HepG2 (cell line): ENCODE results near the gene COLQ. TPM values are rescaled to one million over a fixed set of nuclear protein-coding genes. Genes with fewer than 3 reads are reported as not detected.

Experiments used
- ATAC-seq: fragments of 200-7000 bp; cut with Tn5 transposase; 3 replicates; pipeline ENCODE4 v1.9.1; 2020; ENCODE audit warnings: mild to moderate bottlenecking, moderate library complexity
- BruUV-seq: library from RNA; stranded (reverse); fragments of 400-500 nt; replicated peaks from 2 replicates; lab custom pipeline; 2021; lab: Mats Ljungman, UMichigan
- CTCF ChIA-PET: fragments of 300-600 bp; formaldehyde crosslinking; extraction: SDS; loops from one replicate; lab custom pipeline; 2021; ENCODE audit warnings: low total read pairs, inconsistent platforms, low intra/inter-chr PET ratio; lab: Yijun Ruan, JAX
- POLR2A ChIA-PET: fragments of 350-600 bp; sonication (Branson Sonifier 250); formaldehyde crosslinking; loops from one replicate; lab custom pipeline; 2020; ENCODE audit warnings: antibody characterized with exemption, inconsistent platforms; lab: Yijun Ruan, JAX
- DNase-seq: peaks from one replicate; pipeline ENCODE4 v3.0.0-alpha.2; 2015; ENCODE audit warnings: low spot score
- FAIRE-seq: peaks from 3 replicates; lab custom pipeline; 2011; peaks lifted over from hg19 to GRCh38; lab: Jason Lieb, UNC
- H2AFZ ChIP-seq: one replicate; pipeline ENCODE4 v1.6.1; 2011; ENCODE audit warnings: low read length, inconsistent platforms
- H3K27ac ChIP-seq: fragments of 300-600 bp; 3 replicates; pipeline ENCODE4 v1.8.0; 2011; ENCODE audit warnings: mixed run types, mild to moderate bottlenecking, mixed read lengths, low read length, inconsistent platforms; ENCODE audit not compliant: insufficient read depth; ENCODE audit errors: extremely low read length
- H3K27me3 ChIP-seq, 2 experiments: fragments of 200-600 bp in 1 of 2; 2 replicates in 1 of 2; 3 replicates in 1 of 2; pipeline versions ENCODE4 v1.6.0 to v1.8.0; 2011; ENCODE audit warnings: low read length in 2 of 2, mild to moderate bottlenecking in 2 of 2, moderate library complexity in 2 of 2, inconsistent platforms in 1 of 2; ENCODE audit not compliant: insufficient read depth in 2 of 2, control insufficient read depth in 1 of 2
- H3K36me3 ChIP-seq, 2 experiments: fragments of 200-600 bp in 1 of 2; replicated peaks in 1 of 2; 2 replicates in 1 of 2; 3 replicates in 1 of 2; pipeline versions ENCODE4 v1.5.1 to v1.8.0; 2011; ENCODE audit warnings: low read length in 2 of 2, inconsistent platforms in 1 of 2; ENCODE audit not compliant: insufficient read depth in 2 of 2, control insufficient read depth in 1 of 2
- H3K4me1 ChIP-seq: 2 replicates; pipeline ENCODE4 v1.5.1; 2012; ENCODE audit warnings: low read length, inconsistent platforms; ENCODE audit not compliant: insufficient read depth
- H3K4me2 ChIP-seq: 2 replicates; pipeline ENCODE4 v1.6.0; 2011; ENCODE audit warnings: low read depth, low read length, inconsistent platforms
- H3K4me3 ChIP-seq, 3 experiments: fragments of 200-600 bp in 1 of 3; sonication (generic), shearing (Covaris generic) in 1 of 3; replicated peaks in 1 of 3; 2 replicates each; pipeline ENCODE4 v1.5.1; 2011 to 2016; ENCODE audit warnings: low read length in 3 of 3, inconsistent platforms in 2 of 3, low read depth in 2 of 3, mild to moderate bottlenecking in 2 of 3, control low read depth in 1 of 3, mixed read lengths in 1 of 3; ENCODE audit not compliant: insufficient read depth in 1 of 3
- H3K79me2 ChIP-seq: one replicate; pipeline ENCODE4 v1.6.1; 2011; ENCODE audit warnings: low read length, inconsistent platforms; ENCODE audit not compliant: insufficient read depth
- H3K9ac ChIP-seq: 2 replicates; pipeline ENCODE4 v1.6.0; 2011; ENCODE audit warnings: mild to moderate bottlenecking, low read depth, low read length, inconsistent platforms; ENCODE audit not compliant: insufficient read depth
- H3K9me3 ChIP-seq: 2 replicates; pipeline ENCODE4 v1.5.1; 2012; ENCODE audit warnings: mild to moderate bottlenecking, low read length
- H4K20me1 ChIP-seq: 2 replicates; pipeline ENCODE4 v1.6.0; 2011; ENCODE audit warnings: inconsistent platforms, mild to moderate bottlenecking, low read length, moderate library complexity; ENCODE audit not compliant: insufficient read depth
- HES4 ChIP-seq: sonication (generic); formaldehyde crosslinking; IDR thresholded peaks from 2 replicates; pipeline ENCODE4 v1.9.0; 2021; ENCODE audit warnings: mild to moderate bottlenecking, missing genetic modification reagents, borderline replicate concordance
- HHEX ChIP-seq: IDR thresholded peaks from 2 replicates; pipeline ENCODE4 v1.6.1; 2016; ENCODE audit warnings: control low read depth
- MAZ ChIP-seq, 2 experiments: sonication (generic) in 1 of 2; formaldehyde crosslinking in 1 of 2; IDR thresholded peaks; 2 replicates each; pipeline versions ENCODE4 v1.5.0 to v1.6.1; 2012 to 2020; ENCODE audit warnings: low read depth in 2 of 2, mild to moderate bottlenecking in 2 of 2, borderline replicate concordance in 1 of 2, improper control_type of control experiment in 1 of 2, low read length in 1 of 2, missing genetic modification reagents in 1 of 2, moderate library complexity in 1 of 2
- SYNCRIP ChIP-seq: fragments of 200-400 bp; formaldehyde crosslinking; IDR thresholded peaks from 2 replicates; pipeline ENCODE4 v1.6.1; 2018; ENCODE audit warnings: mild to moderate bottlenecking, low read depth, low read length; ENCODE audit not compliant: insufficient read depth
- ZKSCAN1 ChIP-seq: fragments of 150-350 bp; IDR thresholded peaks from 2 replicates; pipeline ENCODE4 v1.6.1; 2014; ENCODE audit warnings: low read length
- ZNF17 ChIP-seq: sonication (generic); formaldehyde crosslinking; IDR thresholded peaks from 2 replicates; pipeline ENCODE4 v1.5.0; 2020; ENCODE audit warnings: mild to moderate bottlenecking, missing genetic modification reagents
- ZNF30 ChIP-seq: sonication (generic); formaldehyde crosslinking; IDR thresholded peaks from 2 replicates; pipeline ENCODE4 v1.5.0; 2020; ENCODE audit warnings: mild to moderate bottlenecking, missing genetic modification reagents
- ZNF343 ChIP-seq: sonication (generic); formaldehyde crosslinking; IDR thresholded peaks from 2 replicates; pipeline ENCODE4 v1.4.0; 2020; ENCODE audit warnings: mild to moderate bottlenecking, missing genetic modification reagents
- ZNF556 ChIP-seq: sonication (generic); formaldehyde crosslinking; IDR thresholded peaks from 2 replicates; pipeline ENCODE4 v1.4.0; 2020; ENCODE audit warnings: mild to moderate bottlenecking, missing genetic modification reagents, borderline replicate concordance
- ZNF776 ChIP-seq: sonication (generic); formaldehyde crosslinking; IDR thresholded peaks from 2 replicates; pipeline ENCODE4 v1.4.0; 2020; ENCODE audit warnings: mild to moderate bottlenecking, missing genetic modification reagents
- ZNF781 ChIP-seq: sonication (generic); formaldehyde crosslinking; IDR thresholded peaks from 2 replicates; pipeline ENCODE4 v1.5.1; 2020; ENCODE audit warnings: borderline replicate concordance, mild to moderate bottlenecking, missing genetic modification reagents; ENCODE audit errors: not compliant biosample characterization
- WGBS: methylation state at CpG from one replicate; pipeline ENCODE4 v1.1.6; 2017; ENCODE audit warnings: low lambda C conversion rate; 5-methylcytosine and 5-hydroxymethylcytosine counted together
- in situ Hi-C: cut with HindIII; loops from 2 replicates; pipeline ENCODE4 v1.10.0; 2017; ENCODE audit warnings: low pct_unique_long_range_greater_than_20kb; ENCODE audit not compliant: extremely low pct_ligation_motif_present
- intact Hi-C: fragments of 100-400 bp; cut with micrococcal nuclease; formaldehyde crosslinking; loops from one replicate; pipeline ENCODE4 v1.10.0; 2022; ENCODE audit not compliant: unreplicated experiment
- polyA plus RNA-seq, 8 experiments: library from polyadenylated mRNA; depleted of rRNA in 3 of 8; stranded (reverse) in 7 of 8; unstranded in 1 of 8; fragments of >200 nt; fragmentation: Illumina TruSeq in 4 of 8; extraction: Trizol in 4 of 8; gene quantifications; 2 replicates each; pipeline versions ENCODE4 v1.2.1 to v1.2.3, GENCODE V29; 2011 to 2016; ENCODE audit warnings: low read depth in 4 of 8, missing spikeins in 1 of 8, mixed read lengths in 1 of 8; ENCODE audit not compliant: insufficient read depth in 1 of 8
- total RNA-seq, 5 experiments: library from RNA; depleted of rRNA; stranded (reverse); fragments of >200 nt; fragmentation: Illumina TruSeq; extraction: Trizol; gene quantifications; 2 replicates each; pipeline ENCODE4 v1.2.3, GENCODE V29; 2016; ENCODE audit warnings: low read depth in 1 of 5
- TF ChIP-seq, protein P1 (sequence below): sonication (generic); formaldehyde crosslinking; IDR thresholded peaks from 2 replicates; pipeline ENCODE4 v1.4.0; 2020; ENCODE audit warnings: mild to moderate bottlenecking, missing genetic modification reagents

COLQ gene
- total and polyA plus RNA-seq, 2 of the 13 experiments (the other 11 are each of a cell fraction or from before 2014, with no cell fraction given) = 0.31 to 0.46 TPM

DNA sequence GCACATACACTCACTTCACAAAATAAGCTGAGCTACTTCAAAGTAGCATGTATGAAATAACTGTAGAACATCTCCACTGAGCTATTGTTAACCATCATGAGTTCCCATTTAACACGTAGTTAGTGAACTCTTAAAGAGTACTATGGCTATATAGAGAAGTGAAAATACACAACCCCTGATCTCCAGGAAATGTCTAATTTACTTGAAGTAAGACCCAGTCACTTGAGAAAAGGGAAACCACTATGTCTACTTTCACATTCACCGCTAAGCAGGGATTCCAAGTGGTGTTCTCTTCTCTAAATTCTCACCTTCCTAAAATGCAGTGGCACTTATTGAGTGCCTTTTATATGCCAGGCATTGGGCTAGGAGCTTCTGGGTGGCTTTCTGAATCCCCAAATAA, 35.0 kb upstream of the COLQ start:
- Histone ChIP-seq H4K20me1 (no peaks in the 10 kb centered on the region), H3K79me2 (no peaks in the 10 kb centered on the region), H3K4me3 (no peak overlapping the region), H3K4me1 (peaks cover 36% of the 10 kb centered on the region), H3K9ac (no peak overlapping the region), H2AFZ (no peak overlapping the region), H3K27ac (no peak overlapping the region), H3K4me2 (no peak overlapping the region), H3K36me3 (peaks cover 0 to 7% of the 10 kb centered on the region in 2 experiments; a peak in 2 of 5 replicates), H3K9me3 (no peaks in the 10 kb centered on the region), H3K27me3 (no peaks in the 10 kb centered on the region)
- FAIRE-seq = no peak
- ATAC-seq = no peak
- DNase-seq = no peak
- WGBS = 98% methylated on average over 2 of the region's 2 CpGs
- no peak for TF ChIP-seq ZNF17
- no peak for TF ChIP-seq ZNF30 (CRISPR knock-in tag)
- no peak for TF ChIP-seq ZNF776 (CRISPR knock-in tag)
- TF ChIP-seq MAZ (IDR thresholded peaks at IDR 0.05; ENCODE audit: borderline replicate concordance, low read depth, low read length) = no peak
- TF ChIP-seq MAZ (CRISPR knock-in tag; IDR thresholded peaks at IDR 0.05; ENCODE audit: low read depth) = no peak
- no peak for TF ChIP-seq ZNF556 (CRISPR knock-in tag)
- no peak for TF ChIP-seq ZNF781 (CRISPR knock-in tag)
- TF ChIP-seq, protein P1, sequence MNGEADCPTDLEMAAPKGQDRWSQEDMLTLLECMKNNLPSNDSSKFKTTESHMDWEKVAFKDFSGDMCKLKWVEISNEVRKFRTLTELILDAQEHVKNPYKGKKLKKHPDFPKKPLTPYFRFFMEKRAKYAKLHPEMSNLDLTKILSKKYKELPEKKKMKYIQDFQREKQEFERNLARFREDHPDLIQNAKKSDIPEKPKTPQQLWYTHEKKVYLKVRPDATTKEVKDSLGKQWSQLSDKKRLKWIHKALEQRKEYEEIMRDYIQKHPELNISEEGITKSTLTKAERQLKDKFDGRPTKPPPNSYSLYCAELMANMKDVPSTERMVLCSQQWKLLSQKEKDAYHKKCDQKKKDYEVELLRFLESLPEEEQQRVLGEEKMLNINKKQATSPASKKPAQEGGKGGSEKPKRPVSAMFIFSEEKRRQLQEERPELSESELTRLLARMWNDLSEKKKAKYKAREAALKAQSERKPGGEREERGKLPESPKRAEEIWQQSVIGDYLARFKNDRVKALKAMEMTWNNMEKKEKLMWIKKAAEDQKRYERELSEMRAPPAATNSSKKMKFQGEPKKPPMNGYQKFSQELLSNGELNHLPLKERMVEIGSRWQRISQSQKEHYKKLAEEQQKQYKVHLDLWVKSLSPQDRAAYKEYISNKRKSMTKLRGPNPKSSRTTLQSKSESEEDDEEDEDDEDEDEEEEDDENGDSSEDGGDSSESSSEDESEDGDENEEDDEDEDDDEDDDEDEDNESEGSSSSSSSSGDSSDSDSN (CRISPR knock-in tag) = no peak
- no peak for TF ChIP-seq HHEX
- no peak for TF ChIP-seq HES4 (CRISPR knock-in tag)
- no peak for TF ChIP-seq SYNCRIP
- no peak for TF ChIP-seq ZKSCAN1
- TF ChIP-seq ZNF343 = no peak
- CTCF ChIA-PET = interaction anchor here (1.7 kb wide), 1 partner anchor 30 kb away, joined by 4 read pairs; no protein-coding TSS in a partner anchor
- in situ Hi-C loops (loop anchor here (5.0 kb wide), 1 partner anchor 129 kb away; the partner anchor contains the start of genes EAF1 and METTL6), intact Hi-C loops (loop anchor here (2.0 to 10.0 kb wide), 2 partner anchors 30 to 352 kb away; partner anchors contain the start of gene CAPN7)
- no TSS peak for BruUV-seq
- POLR2A ChIA-PET = no interaction called here
